DND-41 (cell line): ENCODE results near the gene HS3ST3B1.

ENCODE experiments used
- CTCF ChIP-seq: IDR thresholded peaks from 2 replicates; pipeline ENCODE4 v1.5.1; 2012; ENCODE audit warnings: borderline replicate concordance, low read length, moderate library complexity, mild to moderate bottlenecking; ENCODE audit not compliant: poor library complexity, severe bottlenecking; ENCODE audit errors: extremely low read depth
- EZH2 ChIP-seq: IDR thresholded peaks from 3 replicates; pipeline ENCODE4 v1.6.1; 2012; ENCODE audit warnings: borderline replicate concordance, low read depth, mild to moderate bottlenecking, moderate library complexity, low read length, inconsistent platforms; ENCODE audit not compliant: severe bottlenecking

- TF ChIP-seq CTCF, result no peak
- no peak for TF ChIP-seq EZH2
Observed at GRCh38 chr17:14321980-14322776, 21.3 kb downstream of the HS3ST3B1 start.
